Fibroblast of skin of left biceps (primary cell): ENCODE data around the gene PPAN.
A peak's percentile ranks its signal among the peaks of the same experiment; 100 is the strongest.

Source experiments
- DNase-seq, 2 experiments: peaks; one replicate each; pipeline ENCODE4 v3.0.0-alpha.2; 2013; ENCODE audit warnings: low read depth in 2 of 2

The PPAN gene

DNA sequence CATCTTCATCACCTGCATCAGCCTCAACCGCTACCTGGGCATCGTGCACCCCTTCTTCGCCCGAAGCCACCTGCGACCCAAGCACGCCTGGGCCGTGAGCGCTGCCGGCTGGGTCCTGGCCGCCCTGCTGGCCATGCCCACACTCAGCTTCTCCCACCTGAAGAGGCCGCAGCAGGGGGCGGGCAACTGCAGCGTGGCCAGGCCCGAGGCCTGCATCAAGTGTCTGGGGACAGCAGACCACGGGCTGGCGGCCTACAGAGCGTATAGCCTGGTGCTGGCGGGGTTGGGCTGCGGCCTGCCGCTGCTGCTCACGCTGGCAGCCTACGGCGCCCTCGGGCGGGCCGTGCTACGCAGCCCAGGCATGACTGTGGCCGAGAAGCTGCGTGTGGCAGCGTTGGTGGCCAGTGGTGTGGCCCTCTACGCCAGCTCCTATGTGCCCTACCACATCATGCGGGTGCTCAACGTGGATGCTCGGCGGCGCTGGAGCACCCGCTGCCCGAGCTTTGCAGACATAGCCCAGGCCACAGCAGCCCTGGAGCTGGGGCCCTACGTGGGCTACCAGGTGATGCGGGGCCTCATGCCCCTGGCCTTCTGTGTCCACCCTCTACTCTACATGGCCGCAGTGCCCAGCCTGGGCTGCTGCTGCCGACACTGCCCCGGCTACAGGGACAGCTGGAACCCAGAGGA, 7.9 kb downstream of the PPAN start:
- DNase-seq: no peak

DNA sequence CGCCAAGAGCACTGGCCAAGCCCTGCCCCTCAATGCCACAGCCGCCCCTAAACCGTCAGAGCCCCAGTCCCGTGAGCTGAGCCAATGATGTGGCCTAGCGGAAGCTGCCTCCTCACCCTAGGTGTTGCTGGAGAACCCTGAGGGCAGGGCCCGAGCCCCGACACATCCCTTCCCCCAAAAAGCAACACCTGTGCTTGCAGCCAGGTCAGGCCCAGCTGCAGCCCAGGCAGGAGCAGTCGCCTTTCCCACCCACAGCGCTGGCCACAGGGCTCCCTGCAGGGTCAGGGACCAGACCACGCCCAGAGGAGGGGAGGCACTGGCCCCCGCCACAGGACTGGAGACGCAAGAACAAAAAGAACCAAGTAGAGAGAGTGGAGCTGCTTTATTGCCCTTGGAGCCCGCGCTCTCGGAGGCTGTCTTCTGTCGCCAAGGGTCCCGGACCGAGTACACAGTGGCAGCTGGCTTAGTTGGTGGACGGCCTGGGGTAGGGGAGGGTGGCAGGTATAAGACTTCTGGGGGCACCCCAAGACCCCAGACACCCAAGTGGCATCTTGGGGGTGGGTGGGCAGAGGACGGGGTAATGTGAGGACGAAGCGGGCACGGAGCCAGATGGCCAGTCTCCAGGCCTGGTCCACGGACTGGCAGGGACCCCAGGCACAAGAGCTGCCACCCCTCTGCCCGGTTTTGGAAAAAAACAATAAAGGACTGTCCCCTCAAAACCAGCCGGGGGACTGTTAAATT, 8.7 kb downstream of the PPAN start:
- DNase-seq: no peak

DNA sequence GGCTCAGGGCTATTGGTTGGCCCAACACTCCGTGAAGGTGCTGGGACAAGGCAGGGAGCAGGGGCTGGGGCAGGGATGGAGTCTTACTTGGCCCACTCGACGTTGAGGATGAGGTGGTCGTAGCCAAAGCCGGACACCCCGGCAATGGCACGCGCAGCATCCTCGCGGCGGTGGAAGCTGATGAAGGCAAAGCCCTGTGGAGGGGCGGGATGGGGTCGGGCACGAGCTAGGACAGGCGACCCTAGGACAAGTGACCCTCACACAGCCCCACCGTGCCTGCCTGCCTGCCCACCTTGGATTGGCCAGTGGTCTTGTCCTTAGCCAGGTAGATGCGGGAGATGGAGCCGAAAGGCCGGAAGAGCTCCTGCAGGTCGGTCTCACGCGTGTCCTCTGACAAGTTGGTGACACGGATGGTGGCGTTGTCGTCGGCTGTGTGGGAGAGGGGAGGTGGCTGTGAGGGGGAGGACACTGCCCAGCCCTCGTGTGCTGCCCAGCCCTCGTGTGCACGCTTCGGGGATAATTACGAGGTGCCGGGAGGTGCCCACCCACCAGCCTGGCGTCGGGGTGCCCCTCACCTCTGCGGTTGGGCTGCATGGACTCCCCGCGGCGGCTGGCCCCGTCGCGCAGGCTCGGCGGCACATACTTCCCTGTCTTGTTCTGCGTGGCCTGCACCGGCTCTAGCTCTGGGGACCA, 9.4 kb downstream of the PPAN start:
- no peak for DNase-seq

GRCh38 chr19:10116085-10116865, 10.1 kb downstream of the PPAN start:
- DNase-seq: no peak

DNA sequence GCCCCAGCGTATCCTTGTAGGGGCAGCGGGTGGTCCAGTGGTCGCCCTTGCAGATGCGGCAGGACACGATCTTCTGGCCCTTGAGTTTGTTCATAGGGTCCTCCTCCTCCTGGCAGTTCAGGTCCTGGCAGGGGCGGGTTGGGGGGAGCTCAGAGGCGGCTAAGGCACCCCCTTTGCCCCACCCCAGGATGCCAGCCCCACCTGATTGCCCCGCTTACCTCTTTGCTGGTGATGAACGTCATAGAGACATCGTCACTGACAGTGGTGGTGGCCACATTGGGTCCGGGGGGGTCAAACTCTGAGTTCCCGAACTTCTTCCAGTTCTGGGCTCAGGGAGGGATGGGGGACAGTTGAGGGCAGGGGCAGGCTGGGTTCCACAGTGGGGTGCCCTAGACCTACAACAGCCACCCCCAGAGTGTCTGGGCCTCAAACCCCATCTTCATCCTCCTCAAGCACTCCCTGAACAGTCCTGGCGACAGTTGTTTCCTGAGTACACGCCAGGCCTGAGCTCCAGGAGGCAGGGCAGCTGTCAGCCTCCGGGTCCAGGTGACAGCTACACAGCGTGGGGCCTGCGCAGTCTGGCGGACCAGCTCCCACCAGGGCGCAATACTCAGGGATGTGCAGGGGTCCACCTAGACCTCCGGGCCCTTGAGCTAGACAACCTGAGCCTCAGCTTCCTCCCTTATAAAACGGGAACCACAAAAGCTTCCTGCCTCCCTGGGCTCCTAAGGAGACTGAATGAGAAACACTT, 10.9 kb downstream of the PPAN start:
- no peak for DNase-seq

- DNase-seq: no peak
Measured at GRCh38 chr19:10118960-10119359, 12.8 kb downstream of the PPAN start.

GRCh38 chr19:10120538-10121189, 14.5 kb downstream of the PPAN start:
- DNase-seq: peak; percentile 51 to 60

GRCh38 chr19:10122045-10122444, 15.9 kb downstream of the PPAN start:
- DNase-seq: no peak

- DNase-seq: no peak
Measured at GRCh38 chr19:10124429-10124828, 18.3 kb downstream of the PPAN start.

GRCh38 chr19:10126213-10126639, 20.1 kb downstream of the PPAN start:
- DNase-seq: no peak

DNA sequence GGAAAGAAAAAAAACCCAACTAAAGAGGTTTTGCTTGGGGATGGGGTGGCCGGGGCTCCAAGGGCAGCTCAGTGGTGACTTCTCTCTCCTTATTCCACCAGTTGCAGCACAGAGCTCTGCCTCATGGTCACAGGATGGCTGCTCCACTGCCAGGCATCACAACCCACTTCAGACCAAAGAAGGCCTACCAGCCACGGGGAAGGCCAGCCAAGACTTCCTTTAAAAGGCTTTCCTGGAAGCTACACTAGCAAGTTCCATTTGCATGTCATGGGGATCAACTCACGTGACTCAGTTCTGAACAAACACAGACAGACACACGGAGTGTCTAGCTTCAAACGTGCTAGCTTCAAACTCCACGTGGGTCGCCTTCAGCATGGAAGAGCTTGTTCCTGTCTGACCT, 26.7 kb downstream of the PPAN start:
- DNase-seq: no peak

DNA sequence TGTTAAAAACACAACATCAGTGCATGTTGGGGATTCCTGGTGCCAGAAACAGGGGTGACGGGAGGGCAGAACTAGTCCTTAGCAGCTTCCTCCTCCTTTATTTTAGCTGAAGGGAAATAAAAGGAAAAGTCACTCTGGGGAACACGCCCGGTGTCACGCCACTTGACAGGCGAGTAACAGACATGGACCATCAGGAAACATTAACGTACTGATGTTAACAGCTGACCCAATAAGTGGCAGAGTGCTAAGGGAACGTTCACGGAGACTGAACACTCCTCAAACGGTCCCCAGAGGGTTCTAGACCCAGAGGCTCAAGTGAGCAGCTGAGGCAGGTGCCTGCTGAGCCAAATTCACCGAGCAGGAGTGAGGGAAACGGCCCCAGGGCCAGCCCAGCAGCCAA, 27.4 kb downstream of the PPAN start:
- no peak for DNase-seq

DNA sequence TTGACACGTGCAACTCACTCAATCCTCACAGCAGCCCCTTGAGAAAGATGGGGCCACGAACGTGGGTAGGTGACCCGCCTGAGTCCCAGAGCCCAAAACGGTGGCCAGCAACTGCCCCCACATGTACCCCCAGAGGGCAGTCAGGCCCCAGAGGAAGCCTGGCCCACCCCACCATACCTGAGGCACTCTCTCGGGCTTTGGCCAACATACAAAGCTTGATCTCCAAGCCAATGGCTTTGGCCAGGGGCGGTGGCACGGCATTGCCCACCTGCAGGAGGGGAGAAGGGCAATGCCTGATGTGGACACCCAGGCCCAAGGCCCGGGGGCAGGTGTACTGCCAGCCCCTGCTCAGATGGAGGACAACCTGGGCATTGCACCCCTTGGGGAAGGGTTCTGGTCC, 27.9 kb downstream of the PPAN start:
- DNase-seq: no peak

- DNase-seq: no peak
Measured at GRCh38 chr19:10135551-10136334, 29.6 kb downstream of the PPAN start.

DNA sequence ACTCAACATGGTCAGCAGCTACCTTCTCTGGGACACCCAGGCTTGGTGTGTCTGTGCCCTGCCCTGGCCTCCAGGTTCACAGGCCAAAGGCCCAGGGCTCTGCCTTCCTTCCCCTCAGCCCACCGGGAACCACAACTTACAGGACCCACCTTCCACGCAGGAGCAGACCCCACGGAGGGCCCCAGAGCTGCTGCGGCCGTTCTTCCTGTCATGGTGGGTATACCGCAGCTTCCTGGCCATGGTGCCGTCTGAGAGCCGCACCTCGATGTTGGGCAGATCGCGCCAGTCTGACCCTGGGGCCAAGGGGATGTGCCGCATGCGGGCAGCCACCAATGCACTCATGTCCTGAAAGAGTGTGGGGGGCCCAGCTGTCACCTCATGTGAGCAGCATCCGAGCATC, 30.8 kb downstream of the PPAN start:
- DNase-seq: no peak

GRCh38 chr19:10137751-10138682, 31.9 kb downstream of the PPAN start:
- DNase-seq: no peak

DNA sequence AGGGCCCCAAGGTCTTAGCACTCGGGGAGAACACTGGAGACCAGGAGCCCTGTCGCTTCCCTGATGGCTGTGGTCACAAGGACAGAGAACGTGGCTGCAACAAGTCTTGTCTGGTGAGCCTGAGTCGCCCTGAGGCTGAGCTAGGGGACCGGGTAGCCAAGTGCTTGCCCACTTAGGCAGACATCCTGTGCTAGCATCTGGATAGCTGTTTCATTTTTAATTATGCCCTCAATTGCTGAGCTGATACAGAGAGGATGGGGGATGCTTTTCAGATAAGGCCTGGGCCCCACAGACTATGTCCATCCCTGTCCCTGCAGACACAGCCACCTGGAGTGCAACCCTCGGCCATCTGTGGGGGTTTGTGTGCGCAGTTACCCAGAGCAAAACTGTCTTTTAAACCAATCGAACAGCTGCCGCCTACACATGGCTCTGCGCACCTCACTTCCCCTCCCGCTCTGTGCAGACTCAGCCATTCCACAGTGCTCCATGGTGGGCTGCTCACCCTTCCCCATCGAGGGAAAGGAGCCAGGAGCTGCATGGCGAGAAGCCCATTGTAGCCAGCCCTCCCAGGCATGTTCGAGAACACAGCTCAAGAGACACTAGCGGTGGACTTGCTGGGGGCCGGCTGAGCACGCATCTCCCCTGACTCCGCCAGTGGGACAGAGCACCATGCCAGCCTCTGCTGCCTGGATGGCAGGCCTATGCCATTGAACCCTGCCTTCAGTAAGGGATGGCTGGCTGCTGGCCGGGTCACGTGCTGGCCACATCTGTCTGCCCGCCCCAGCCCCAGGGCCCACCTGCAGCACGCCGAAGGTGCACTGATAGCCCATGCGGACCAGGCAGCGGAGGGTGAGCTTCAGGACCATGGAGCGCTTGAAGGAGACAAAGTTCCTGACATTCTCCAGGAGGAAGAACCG, 33.0 kb downstream of the PPAN start:
- DNase-seq: no peak

DNA sequence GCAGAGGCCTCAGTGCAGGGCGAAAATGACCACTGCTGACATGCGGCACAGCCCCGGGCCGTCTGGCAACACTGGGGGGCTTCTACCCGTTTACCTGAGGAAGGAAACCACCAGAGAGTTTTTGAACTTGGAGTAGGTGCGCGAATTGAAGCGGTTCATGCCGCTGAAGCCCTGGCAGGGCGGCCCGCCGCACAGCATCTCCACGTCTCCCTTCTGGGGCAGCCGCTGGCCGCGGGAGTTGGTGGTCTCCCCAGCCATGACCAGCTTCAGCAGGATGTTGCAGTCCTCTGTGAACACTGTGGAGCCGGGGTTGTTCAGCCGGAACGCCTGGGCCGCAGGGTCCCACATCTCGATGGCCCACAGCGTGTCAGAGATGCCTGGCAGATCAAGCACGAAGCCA, 33.8 kb downstream of the PPAN start:
- DNase-seq: no peak
